Suprapubic skin (tissue), 4 donors: Measurements from ENCODE around the gene CFAP99. TPM values are rescaled to one million over a fixed set of nuclear protein-coding genes. Genes with fewer than 3 reads are reported as not detected.

ENCODE experiments used
- DNase-seq, 2 donors: peaks; one replicate each; pipeline ENCODE4 v3.0.0-alpha.2; 2019; ENCODE audit warnings: low spot score in 2 of 2
- H3K27ac ChIP-seq: fragments of 200-600 bp; sonication (generic); one replicate; pipeline ENCODE4 v1.5.1; 2019
- H3K27me3 ChIP-seq: fragments of 200-600 bp; sonication (generic); one replicate; pipeline ENCODE4 v1.5.1; 2019
- H3K36me3 ChIP-seq: fragments of 200-600 bp; sonication (generic); one replicate; pipeline ENCODE4 v1.5.1; 2019
- H3K4me1 ChIP-seq: fragments of 200-600 bp; sonication (generic); one replicate; pipeline ENCODE4 v1.5.1; 2019
- H3K4me3 ChIP-seq: fragments of 200-600 bp; sonication (generic); one replicate; pipeline ENCODE4 v1.5.1; 2019; ENCODE audit warnings: mild to moderate bottlenecking
- H3K9me3 ChIP-seq: fragments of 200-600 bp; sonication (generic); one replicate; pipeline ENCODE4 v1.5.1; 2019
- CTCF ChIP-seq, 2 donors: fragments of 200-600 bp in 1 of 2; fragments of 450-650 bp in 1 of 2; sonication (generic) in 1 of 2; IDR thresholded peaks; one replicate each; pipeline ENCODE4 v1.5.1; 2016 to 2019; ENCODE audit warnings: antibody characterized with exemption in 2 of 2, mild to moderate bottlenecking in 1 of 2, moderate library complexity in 1 of 2
- EP300 ChIP-seq: sonication (generic); formaldehyde crosslinking; IDR thresholded peaks from one replicate; pipeline ENCODE4 v1.6.1; 2017; ENCODE audit warnings: antibody characterized with exemption
- POLR2A ChIP-seq, 2 donors: fragments of 450-650 bp; IDR thresholded peaks; one replicate each; pipeline ENCODE4 v1.6.1; 2017; ENCODE audit warnings: antibody characterized with exemption in 2 of 2, mild to moderate bottlenecking in 2 of 2, moderate library complexity in 2 of 2
- POLR2AphosphoS5 ChIP-seq, 3 donors: sonication (generic); formaldehyde crosslinking; IDR thresholded peaks; one replicate each; pipeline ENCODE4 v1.6.1; 2017; ENCODE audit warnings: antibody characterized with exemption in 3 of 3
- WGBS: methylation state at CpG from one replicate; pipeline ENCODE4 v1.1.5; 2018; 5-methylcytosine and 5-hydroxymethylcytosine counted together
- total RNA-seq, 4 donors: library from RNA; depleted of rRNA; stranded (reverse); fragments of >200 nt; gene quantifications; one replicate each; pipeline ENCODE4 v1.1.0, GENCODE V29; 2016

CFAP99 gene
- total RNA-seq, 4 donors from 2014 or later = not detected

GRCh38 chr4:2482192-2482591 lies 63.4 kb downstream of the CFAP99 start:
- 84% methylated on average over 4 of the region's 4 CpGs for WGBS
- TF ChIP-seq POLR2AphosphoS5 (IDR thresholded peaks at IDR 0.05) = no peak
- no peaks in the 10 kb centered on the region for H3K9me3 ChIP-seq
- peak overlapping the region; percentile 6 for H3K27ac ChIP-seq
- no peaks in the 10 kb centered on the region for H3K27me3 ChIP-seq
- no peak for DNase-seq
- no peaks in the 10 kb centered on the region for H3K36me3 ChIP-seq
- H3K4me1 ChIP-seq = peaks cover 78% of the 10 kb centered on the region
- H3K4me3 ChIP-seq = peak overlapping the region; percentile 4

- H3K9me3 ChIP-seq = no peaks in the 10 kb centered on the region
These were observed 63.9 kb downstream of the CFAP99 start for GRCh38 chr4:2482693-2483092.

GRCh38 chr4:2483237-2483636 lies 64.5 kb downstream of the CFAP99 start:
- no peaks in the 10 kb centered on the region for H3K27me3 ChIP-seq
- no peak overlapping the region for H3K4me3 ChIP-seq
- H3K4me1 ChIP-seq = peaks cover 76% of the 10 kb centered on the region
- DNase-seq = no peak
- H3K27ac ChIP-seq = no peak overlapping the region
- H3K9me3 ChIP-seq = no peaks in the 10 kb centered on the region
- no peaks in the 10 kb centered on the region for H3K36me3 ChIP-seq
- WGBS = 94% methylated on average over 3 of the region's 3 CpGs
- TF ChIP-seq EP300 = no peak
- no peak for TF ChIP-seq POLR2A (IDR thresholded peaks at IDR 0.05)
- TF ChIP-seq POLR2AphosphoS5 (IDR thresholded peaks at IDR 0.05) = no peak
- TF ChIP-seq CTCF (IDR thresholded peaks at IDR 0.05) = no peak

More at GRCh38 chr4:2482693-2483092, 63.9 kb downstream of the CFAP99 start:
- 20% methylated on average over 3 of the region's 3 CpGs for WGBS
- Histone ChIP-seq H3K4me3 (peak overlapping the region; percentile 4), H3K4me1 (peaks cover 78% of the 10 kb centered on the region), H3K27me3 (no peaks in the 10 kb centered on the region), H3K27ac (no peak overlapping the region), H3K36me3 (no peaks in the 10 kb centered on the region)
- no peak for DNase-seq
- no peak for TF ChIP-seq POLR2AphosphoS5 (IDR thresholded peaks at IDR 0.05)
- TF ChIP-seq EP300 = no peak
- TF ChIP-seq POLR2A (IDR thresholded peaks at IDR 0.05) = no peak
- TF ChIP-seq CTCF (IDR thresholded peaks at IDR 0.05) = no peak

- H3K36me3 ChIP-seq = peaks cover 1% of the 10 kb centered on the region
- H3K4me1 ChIP-seq = peaks cover 69% of the 10 kb centered on the region
- no peak for TF ChIP-seq EP300
- TF ChIP-seq POLR2A (IDR thresholded peaks at IDR 0.05) = no peak
- no peak for TF ChIP-seq POLR2AphosphoS5 (IDR thresholded peaks at IDR 0.05)
- no peak for TF ChIP-seq CTCF (IDR thresholded peaks at IDR 0.05)
- H3K4me3 ChIP-seq = no peak overlapping the region
- H3K9me3 ChIP-seq = no peaks in the 10 kb centered on the region
- H3K27ac ChIP-seq = no peak overlapping the region
- DNase-seq = no peak
- no peaks in the 10 kb centered on the region for H3K27me3 ChIP-seq
- WGBS = 87% methylated on average over 6 of the region's 6 CpGs
These were observed 65.4 kb downstream of the CFAP99 start for GRCh38 chr4:2484185-2484584.

- DNase-seq = peak; percentile 75 to 88
- no peaks in the 10 kb centered on the region for H3K27me3 ChIP-seq
- no peaks in the 10 kb centered on the region for H3K9me3 ChIP-seq
- peaks cover 5% of the 10 kb centered on the region for H3K36me3 ChIP-seq
- no peak overlapping the region for H3K27ac ChIP-seq
- WGBS = 42% methylated on average over 11 of the region's 11 CpGs
- no peak for TF ChIP-seq EP300
- no peak for TF ChIP-seq POLR2AphosphoS5 (IDR thresholded peaks at IDR 0.05)
- TF ChIP-seq POLR2A (IDR thresholded peaks at IDR 0.05) = no peak
- TF ChIP-seq CTCF (IDR thresholded peaks at IDR 0.05) = no peak
- H3K4me1 ChIP-seq = peaks cover 72% of the 10 kb centered on the region
- H3K4me3 ChIP-seq = no peak overlapping the region
These were observed 66.2 kb downstream of the CFAP99 start for GRCh38 chr4:2484993-2485392.

GRCh38 chr4:2485956-2486355 lies 67.2 kb downstream of the CFAP99 start:
- peaks cover 77% of the 10 kb centered on the region for H3K4me1 ChIP-seq
- no peaks in the 10 kb centered on the region for H3K9me3 ChIP-seq
- H3K4me3 ChIP-seq = no peak overlapping the region
- no peaks in the 10 kb centered on the region for H3K27me3 ChIP-seq
- DNase-seq = no peak
- H3K27ac ChIP-seq = no peak overlapping the region
- H3K36me3 ChIP-seq = peaks cover 13% of the 10 kb centered on the region
- TF ChIP-seq EP300 (no peak), CTCF (IDR thresholded peaks at IDR 0.05) (no peak), POLR2A (IDR thresholded peaks at IDR 0.05) (no peak), POLR2AphosphoS5 (IDR thresholded peaks at IDR 0.05) (no peak)
- WGBS = 87% methylated on average over 4 of the region's 4 CpGs
